SIG-M5 treated with dmso at 0.1 percent for 504 hours (cell line): ENCODE results near the gene DPPA5.
"Not testable (repeated sequence)": the region's sequence is repeated elsewhere in the genome, so short reads cannot be mapped to it uniquely, and the experiment has no call there.

Experiments
- DNase-seq: peaks from one replicate; lab custom pipeline; 2025; ENCODE audit not compliant: unreplicated experiment; lab: John Stamatoyannopoulos, UW

DPPA5 gene

DNA sequence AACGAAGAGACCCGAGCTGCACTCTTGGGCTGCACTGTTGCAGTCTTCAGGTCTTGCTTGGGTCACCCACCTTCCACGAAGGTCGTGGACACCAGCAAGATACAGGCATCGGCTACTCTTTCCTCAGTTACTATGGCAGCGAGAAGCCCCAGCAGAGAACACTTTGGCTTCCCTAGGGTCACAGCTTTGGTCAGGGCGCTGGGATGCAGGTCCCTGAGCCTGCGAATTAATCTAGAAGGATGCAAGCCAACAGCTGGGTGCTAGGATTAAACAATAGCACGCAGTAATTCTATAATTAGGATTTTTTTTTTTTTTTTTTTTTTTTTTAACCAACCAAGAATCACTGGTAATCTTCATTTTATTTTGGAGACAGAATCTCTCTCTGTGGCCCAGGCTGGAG, 10.5 kb upstream of the DPPA5 start:
- DNase-seq = no peak

GRCh38 chr6:73364121-73364520, 10.0 kb upstream of the DPPA5 start:
- DNase-seq = no peak

DNA sequence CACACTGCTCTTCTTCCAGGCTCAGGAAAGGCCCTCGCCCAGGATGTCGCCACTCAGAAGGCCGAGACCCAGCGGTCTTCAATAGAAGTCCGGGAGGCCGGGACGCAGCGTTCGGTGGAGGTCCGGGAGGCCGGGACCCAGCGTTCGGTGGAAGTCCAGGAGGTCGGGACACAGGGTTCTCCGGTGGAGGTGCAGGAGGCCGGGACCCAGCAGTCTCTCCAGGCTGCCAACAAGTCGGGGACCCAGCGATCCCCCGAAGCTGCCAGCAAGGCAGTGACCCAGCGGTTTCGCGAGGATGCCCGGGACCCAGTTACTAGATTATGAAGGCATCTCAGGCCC, 9.4 kb upstream of the DPPA5 start:
- DNase-seq = no peak

GRCh38 chr6:73362869-73363536, 8.9 kb upstream of the DPPA5 start:
- no peak for DNase-seq

GRCh38 chr6:73362358-73362757, 8.3 kb upstream of the DPPA5 start, which contains the start of gene KHDC3L:
Gene KHDC3L (plus strand): TSS chr6:73362658. CDS start chr6:73362730, 72 bp downstream.
- DNase-seq = no peak

DNA sequence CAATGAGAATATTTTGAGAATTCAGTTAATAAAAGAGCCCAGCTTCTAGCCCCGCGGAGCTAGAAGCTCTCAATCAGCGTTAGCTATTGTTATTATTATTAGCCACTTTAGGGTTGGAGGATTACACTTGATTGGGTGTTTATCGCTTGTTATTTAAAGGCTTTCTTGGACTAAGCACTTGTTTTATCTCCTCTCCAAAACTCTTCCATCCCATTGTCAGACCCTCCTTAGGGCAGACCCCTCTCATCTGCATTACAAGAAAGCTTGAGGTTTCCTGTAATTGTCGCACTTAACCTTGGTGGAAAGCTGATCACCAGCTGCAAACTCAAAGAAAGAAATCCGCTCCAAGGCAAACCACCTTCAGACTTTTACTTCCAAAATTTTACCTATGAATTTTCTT, 4.8 kb downstream of the DPPA5 start:
- DNase-seq = no peak

DNA sequence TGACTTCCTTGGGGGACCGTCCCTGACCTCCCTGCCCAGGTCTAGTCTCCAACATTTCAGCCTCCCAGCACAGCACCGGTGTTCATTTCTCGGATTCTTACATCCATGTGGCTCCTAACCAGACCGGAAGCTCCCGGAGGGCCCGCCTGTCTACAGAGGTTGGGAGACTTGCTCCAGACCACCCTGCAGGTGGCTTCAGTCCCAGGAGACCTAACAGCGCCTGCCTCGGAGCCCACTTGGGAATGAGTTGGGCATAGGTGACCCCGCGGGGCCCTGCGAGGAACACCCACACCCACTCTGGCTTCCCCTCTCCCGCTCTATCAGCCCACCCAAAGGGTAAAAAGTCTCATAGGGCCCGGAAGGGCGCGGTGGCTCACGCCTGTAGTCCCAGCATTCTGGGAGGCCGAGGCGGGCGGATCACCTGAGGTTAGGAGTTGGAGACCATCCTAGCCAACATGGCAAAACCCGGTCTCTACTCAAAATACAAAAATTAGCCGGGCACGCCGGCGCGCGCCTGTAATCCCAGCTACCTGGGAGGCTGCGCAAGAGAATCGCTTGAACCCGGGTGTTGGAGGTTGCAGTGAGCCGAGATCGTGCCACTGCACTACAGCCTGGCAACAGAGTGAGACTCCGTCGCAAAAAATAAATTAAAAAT, 5.4 kb downstream of the DPPA5 start:
- no peak for DNase-seq

GRCh38 chr6:73343164-73343563, 10.9 kb downstream of the DPPA5 start:
- no peak for DNase-seq

DNA sequence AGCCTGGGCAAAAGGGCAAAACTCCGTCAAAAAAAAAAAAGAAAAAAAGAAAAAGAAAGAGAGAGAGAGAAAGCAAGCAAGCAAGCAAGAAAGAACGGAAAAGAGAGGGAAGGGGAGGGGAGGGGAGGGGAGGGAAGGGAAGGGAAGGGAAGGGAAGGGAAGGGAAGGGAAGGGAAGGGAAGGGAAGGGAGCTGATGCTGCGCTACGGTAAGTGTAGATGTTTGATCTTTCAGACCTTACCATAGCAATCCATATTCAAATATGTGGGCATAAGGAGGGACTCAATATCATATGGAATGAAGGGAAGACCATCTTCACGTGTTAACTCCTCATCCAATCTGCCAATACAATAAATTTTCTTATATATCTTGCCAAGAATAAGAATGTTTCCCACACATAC, 11.9 kb downstream of the DPPA5 start:
- DNase-seq = no peak

- peak; percentile 15 for DNase-seq
Observed at GRCh38 chr6:73341335-73341734, 12.7 kb downstream of the DPPA5 start.

DNA sequence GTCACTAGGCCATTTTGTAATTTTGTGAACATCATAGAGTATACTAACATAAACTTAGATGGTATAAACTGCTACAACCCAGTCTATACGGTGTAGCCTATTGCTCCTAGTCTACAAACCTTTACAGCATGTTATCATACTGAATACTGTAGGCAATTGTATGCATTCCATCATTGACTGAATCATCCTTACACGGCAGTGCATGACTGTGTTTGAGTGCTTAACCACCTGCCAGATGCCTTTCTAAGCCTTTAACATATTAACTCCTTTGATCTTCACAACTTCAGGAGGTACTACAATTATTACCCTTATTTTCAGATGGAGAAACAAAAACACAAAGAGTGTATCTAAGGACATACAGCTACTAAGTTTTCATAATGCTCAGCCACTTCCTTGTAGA, 14.0 kb downstream of the DPPA5 start:
- DNase-seq = no peak

DNA sequence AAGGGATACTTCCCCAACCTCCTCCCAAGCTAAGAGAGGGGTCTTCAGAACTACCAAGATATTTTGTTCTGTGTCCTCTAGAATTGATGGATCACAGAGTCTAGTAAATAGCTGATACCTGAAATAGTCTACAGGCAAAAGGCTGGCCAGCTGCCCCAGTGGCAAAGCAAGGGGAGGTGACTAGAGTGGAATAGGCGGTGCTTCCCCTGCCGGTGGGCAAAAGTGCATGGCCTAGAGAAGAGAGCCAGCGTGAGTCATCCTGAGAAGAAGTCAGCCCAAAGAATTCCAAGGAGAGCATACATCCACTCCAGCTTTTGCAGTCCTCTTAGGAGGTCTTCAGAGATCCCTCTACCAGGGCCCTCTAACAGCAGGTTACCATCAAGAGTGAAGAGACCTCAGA, 14.7 kb downstream of the DPPA5 start:
- DNase-seq = no peak

- DNase-seq = no peak
Observed at GRCh38 chr6:73329201-73329600, 24.9 kb downstream of the DPPA5 start.

GRCh38 chr6:73328790-73329189, 25.3 kb downstream of the DPPA5 start:
- no peak for DNase-seq

DNA sequence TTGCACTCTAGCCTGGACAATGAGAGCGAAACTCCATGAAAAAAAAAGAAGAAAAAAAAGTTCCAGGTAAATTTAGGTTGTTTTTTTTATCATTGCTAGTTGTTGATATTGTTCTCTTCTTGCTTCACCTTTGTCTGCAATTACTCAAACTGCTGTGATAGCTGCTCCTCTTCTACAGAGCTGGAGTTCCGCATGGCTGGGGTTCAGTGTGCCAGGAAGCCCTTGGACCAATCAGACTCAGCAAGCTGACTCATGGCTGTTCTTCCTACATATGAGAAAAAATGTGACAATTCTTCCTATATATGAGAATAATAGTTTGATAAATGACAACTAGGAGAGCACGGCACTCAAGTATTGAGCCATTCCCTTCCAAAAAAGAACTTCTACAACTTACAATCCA, 28.4 kb downstream of the DPPA5 start:
- no peak for DNase-seq

- no peak for DNase-seq
Observed at GRCh38 chr6:73323323-73323722, 30.8 kb downstream of the DPPA5 start.

GRCh38 chr6:73314577-73315492, 39.2 kb downstream of the DPPA5 start:
- no peak for DNase-seq

GRCh38 chr6:73310503-73310845, 43.6 kb downstream of the DPPA5 start:
- DNase-seq = not testable (repeated sequence)

GRCh38 chr6:73309785-73310502, 44.1 kb downstream of the DPPA5 start:
- peak; percentile 44 for DNase-seq

GRCh38 chr6:73309535-73309784, 44.6 kb downstream of the DPPA5 start:
- DNase-seq = no peak

GRCh38 chr6:73308712-73309534, 45.2 kb downstream of the DPPA5 start:
- DNase-seq = no peak
